Stimulated activated CD4-positive, alpha-beta T cell treated with anti-CD3 and anti-CD28 coated beads, Interleukin-1b, Interleukin-23, amount 100 ng/mL, for 1 hour (primary cell): Measurements from ENCODE around the gene PPP2R2C.

Experiments
- DNase-seq, 2 donors: peaks; one replicate each; pipeline ENCODE4 v3.0.0-alpha.2; 2020; ENCODE audit warnings: low read depth in 2 of 2

PPP2R2C gene

GRCh38 chr4:6472387-6473263 is at the start of gene PPP2R2C:
Gene PPP2R2C (minus strand): TSS chr4:6472614. CDS start chr4:6472229, 385 bp downstream.
- DNase-seq = no peak

- no peak for DNase-seq
These were observed 48.6 kb upstream of the PPP2R2C start for GRCh38 chr4:6520978-6521377.

GRCh38 chr4:6520051-6520636 is 47.7 kb upstream of the PPP2R2C start:
- no peak for DNase-seq

DNA sequence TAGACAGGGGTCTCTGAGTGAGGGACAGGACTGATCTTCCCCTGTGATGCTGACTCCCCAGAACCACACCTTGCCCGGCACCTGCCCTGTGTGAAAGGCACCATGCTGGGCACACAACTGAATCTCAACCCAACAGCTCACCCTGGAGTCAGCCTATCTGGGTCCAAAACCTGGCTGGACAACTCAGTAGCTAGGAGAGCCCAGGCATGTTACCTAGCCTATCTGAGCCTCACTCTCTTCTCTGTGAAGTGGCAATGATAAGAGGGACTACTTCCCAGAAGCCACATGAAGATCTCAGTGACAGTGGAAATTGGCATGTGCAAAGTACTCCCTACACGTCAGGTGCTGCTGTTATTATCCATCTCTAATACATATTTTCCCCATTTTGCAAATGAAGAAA is 44.8 kb upstream of the PPP2R2C start:
- no peak for DNase-seq

DNA sequence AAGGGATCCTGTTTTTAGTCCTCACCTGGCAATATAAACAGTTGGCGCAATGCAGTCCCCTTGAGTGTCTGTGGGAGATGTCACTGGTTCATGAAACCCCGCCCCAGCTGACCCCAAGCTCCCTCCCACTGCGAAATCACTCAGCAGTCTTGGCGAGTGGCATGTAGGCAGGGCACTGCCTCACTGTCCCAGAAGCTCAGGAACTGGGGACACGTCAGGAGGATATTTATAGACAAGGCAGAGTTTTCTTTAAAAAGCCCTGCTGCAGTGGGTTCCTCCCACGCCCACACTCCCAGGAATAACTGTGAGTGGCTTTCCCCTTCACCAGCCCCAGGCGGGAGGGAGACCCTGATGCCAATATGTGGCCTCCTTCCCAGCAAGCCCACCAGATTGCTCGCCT is 44.3 kb upstream of the PPP2R2C start:
- DNase-seq = no peak

- no peak for DNase-seq
These were observed 43.9 kb upstream of the PPP2R2C start for GRCh38 chr4:6516281-6516680.

DNA sequence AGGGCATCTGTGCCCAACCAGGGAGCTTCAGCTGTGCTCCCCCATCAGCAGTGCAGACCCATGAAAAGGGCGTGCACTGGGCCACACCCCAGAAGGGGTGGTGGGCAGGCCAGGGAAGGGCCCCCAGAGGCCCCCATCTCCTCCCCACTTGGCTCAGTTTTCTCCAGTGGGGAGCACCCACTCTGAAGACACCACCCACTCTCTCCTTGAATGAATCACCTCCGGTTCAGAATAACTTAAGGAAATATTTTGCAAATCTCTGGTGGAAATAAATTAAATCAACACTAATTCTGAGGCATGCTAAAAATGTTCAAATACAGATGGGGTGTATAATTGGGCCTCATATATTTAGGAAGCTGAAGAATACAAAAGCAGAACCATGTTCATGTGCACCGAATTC is 41.3 kb upstream of the PPP2R2C start:
- no peak for DNase-seq

DNA sequence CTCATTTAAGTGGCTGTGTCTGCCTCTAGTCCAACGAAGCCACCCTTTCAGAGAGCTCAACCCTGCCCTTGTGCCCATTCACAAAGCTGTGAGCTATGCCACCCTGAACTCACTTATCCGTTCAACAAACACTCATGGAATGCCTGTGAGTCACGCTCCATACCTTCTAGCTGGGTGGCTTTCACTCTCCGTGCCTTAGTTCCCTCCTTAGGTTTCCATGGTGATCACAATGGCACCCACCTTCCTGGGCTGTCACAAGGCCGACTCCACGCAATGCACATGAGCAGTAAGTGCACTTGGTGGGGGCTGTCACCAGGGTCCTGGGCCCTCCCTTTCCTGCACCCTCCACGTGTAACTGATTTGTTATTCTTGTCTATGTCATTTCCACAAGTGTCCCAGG is 37.2 kb upstream of the PPP2R2C start:
- no peak for DNase-seq

- no peak for DNase-seq
These were observed 34.9 kb upstream of the PPP2R2C start for GRCh38 chr4:6507345-6507744.

GRCh38 chr4:6506616-6507140 is 34.3 kb upstream of the PPP2R2C start:
- no peak for DNase-seq

GRCh38 chr4:6504900-6505496 is 32.6 kb upstream of the PPP2R2C start:
- DNase-seq = no peak

GRCh38 chr4:6502747-6503465 is 30.5 kb upstream of the PPP2R2C start:
- DNase-seq = no peak

DNA sequence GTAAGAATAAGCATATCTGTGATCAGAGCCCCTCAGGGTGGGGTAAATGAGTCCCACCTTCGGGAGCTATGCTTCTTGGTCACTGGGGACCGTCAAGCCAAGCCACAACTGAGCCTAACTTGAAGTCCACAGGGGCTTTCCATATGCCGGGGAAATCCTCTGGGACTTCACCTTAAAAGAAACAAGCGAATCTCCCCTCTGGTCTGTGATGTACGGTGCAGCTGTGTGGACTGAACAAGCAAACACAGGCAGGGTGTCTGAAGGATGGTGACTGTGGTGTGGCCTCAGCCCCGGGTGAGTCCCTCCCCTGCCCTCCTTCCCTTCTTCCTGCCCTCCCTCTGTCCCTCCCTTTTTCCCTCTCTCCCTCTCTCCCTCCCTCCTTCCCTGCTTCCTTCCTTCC is 29.7 kb upstream of the PPP2R2C start:
- DNase-seq = no peak

DNA sequence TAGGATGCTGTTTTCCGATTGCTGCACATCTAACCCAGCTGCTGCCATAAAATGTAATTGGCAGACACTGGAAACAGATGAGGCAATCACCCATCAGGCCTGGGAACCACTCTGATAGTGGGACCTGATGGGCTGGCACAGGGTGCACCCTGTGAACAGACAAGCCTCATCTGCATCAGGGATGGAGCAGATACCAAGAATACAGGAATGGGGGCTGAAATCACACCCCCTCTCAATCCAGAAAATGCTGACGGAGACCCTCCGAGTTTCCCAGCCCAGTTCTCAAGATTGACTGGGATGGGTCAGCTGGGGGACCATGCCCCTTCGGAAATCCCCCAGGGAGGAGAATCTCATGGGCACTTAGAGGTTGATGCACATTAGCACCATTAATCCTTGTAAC is 28.8 kb upstream of the PPP2R2C start:
- DNase-seq = no peak

- no peak for DNase-seq
These were observed 28.2 kb upstream of the PPP2R2C start for GRCh38 chr4:6500481-6501140.

DNA sequence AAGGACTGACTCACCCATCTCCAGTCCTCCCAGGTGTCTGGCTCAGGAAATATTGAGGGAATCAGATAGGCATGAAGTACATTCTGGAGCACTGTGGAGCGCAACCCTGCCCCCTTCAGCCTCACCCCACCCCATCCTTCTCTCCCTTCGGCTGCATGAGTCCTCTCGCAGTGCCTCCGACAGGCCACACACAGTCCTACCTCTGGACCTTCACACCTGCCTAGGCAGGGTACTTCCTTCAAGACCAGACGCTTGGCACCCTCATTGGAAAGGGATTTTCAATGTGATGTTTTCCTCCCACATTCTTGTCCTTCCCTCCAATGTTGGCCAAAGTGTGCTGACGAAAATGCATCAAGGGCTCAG is 26.8 kb upstream of the PPP2R2C start:
- no peak for DNase-seq

GRCh38 chr4:6498511-6499237 is 26.3 kb upstream of the PPP2R2C start:
- DNase-seq = no peak

DNA sequence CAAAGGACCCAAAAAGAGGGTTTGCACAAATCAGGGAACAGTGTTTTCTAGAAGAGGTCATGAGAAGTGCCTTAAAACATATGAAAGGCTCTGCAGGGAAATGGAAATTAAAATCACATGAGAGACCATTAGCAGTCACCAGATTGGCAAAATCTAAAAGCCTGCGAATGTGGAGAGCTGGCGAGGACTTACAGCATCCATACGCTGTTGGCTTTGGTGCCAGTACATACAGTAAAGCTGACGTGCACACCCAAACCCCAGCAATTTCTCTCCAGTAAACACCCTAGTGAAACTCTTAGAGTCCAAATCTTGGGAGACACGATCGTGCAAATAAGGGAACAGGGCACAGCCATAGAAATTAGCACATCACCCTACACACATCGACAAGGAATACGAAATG is 25.4 kb upstream of the PPP2R2C start:
- DNase-seq = no peak

DNA sequence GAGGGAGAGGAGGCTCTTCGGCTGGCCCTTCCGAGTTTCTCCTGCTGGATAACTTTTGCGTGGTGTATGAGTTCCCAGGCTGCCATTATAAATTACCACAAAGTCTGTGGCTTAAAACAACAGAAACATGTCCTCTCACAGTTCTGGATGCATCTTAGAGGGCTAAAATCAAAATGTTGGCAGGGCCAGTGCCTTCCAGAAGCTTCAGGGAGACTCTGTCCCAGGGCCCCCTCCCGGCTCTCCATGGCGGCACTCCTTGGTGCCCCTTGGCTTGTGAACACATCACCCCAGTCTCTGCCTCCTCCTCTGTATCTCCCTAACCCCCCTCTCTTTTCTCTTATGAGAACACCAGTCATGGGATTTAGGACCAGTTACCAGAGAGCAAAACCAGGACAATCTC is 23.3 kb upstream of the PPP2R2C start:
- DNase-seq = no peak

- no peak for DNase-seq
These were observed 22.8 kb upstream of the PPP2R2C start for GRCh38 chr4:6495296-6495590.
